NCI-H526 (cell line): ENCODE data around the gene LPCAT3.
"Not testable (repeated sequence)": the region's sequence is repeated elsewhere in the genome, so short reads cannot be mapped to it uniquely, and the experiment has no call there.

Source experiments
- DNase-seq, 2 experiments: peaks; one replicate each; lab custom pipeline; 2025; lab: John Stamatoyannopoulos, UW

LPCAT3 gene

GRCh38 chr12:7037411-7037810 is 19.1 kb upstream of the LPCAT3 start:
- not testable (repeated sequence) for DNase-seq

DNA sequence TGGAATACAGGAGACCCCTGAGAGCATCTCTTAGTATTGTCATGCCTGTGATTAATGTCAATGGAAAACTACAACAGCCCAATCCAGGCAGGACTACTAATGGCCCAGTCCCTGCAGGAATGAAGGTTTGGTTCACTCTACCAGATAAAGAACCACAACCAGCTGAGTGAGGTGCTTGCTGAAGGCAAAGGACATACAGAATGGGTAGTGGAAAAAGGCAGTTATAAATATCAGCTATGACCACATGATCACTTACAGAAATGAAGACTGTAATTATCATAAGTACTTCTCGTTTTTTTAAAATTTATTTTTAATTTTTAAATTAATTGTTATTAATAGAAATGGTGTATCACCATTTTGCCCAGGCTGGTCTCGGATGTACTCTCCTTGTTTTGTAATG is 17.2 kb upstream of the LPCAT3 start:
- no peak for DNase-seq

DNA sequence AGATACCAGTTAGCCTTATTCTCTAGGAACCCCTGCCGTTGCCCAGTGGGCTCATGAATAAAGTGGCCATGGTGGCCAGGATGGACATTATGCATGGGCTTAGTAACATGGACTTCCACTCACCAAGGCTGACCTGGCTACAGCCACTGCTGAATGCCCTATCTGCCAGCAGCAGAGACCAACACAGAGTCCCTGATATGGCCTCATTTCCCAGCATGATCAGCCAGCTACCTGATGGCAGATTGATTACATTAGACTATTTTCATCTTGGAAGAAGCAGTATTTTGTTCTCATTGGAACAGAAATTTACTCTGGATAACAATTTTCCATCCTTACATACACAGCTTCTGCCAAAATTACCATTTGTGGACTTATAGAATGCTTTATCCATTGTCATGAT is 16.2 kb upstream of the LPCAT3 start:
- DNase-seq, result no peak

- no peak for DNase-seq
Observed at GRCh38 chr12:7032990-7033389, 14.7 kb upstream of the LPCAT3 start.

GRCh38 chr12:7031306-7031705 is 13.0 kb upstream of the LPCAT3 start:
- no peak for DNase-seq

DNA sequence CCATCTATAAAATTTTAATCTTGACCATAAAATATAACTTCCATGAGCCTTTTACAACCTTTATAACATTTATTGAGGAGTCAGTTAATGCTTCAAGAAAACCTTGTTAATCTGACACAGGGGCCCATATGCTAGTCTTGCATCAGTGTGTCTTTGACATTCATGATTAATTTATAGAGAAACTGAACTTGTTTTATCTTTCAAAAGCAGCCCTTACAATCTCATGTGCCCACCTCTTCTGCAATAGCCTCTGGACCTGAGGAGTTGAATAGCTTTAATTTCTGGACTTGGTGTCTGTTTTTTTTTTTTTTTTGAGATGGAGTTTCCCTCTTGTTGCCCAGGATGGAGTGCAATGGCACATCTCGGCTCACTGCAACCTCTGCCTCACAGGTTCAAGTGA is 8.6 kb upstream of the LPCAT3 start:
- no peak for DNase-seq

GRCh38 chr12:7023114-7023513 is 4.8 kb upstream of the LPCAT3 start:
- no peak for DNase-seq

- DNase-seq, result no peak
Observed at GRCh38 chr12:7021956-7022355, 3.7 kb upstream of the LPCAT3 start.

GRCh38 chr12:7019043-7019569 is 830 bp upstream of the LPCAT3 start:
- DNase-seq, result peak in 1 of 2 experiments; percentile 55

- DNase-seq, result peak; percentile 74 to 86
Observed at GRCh38 chr12:7017870-7018349, 366 bp downstream of the LPCAT3 start.

DNA sequence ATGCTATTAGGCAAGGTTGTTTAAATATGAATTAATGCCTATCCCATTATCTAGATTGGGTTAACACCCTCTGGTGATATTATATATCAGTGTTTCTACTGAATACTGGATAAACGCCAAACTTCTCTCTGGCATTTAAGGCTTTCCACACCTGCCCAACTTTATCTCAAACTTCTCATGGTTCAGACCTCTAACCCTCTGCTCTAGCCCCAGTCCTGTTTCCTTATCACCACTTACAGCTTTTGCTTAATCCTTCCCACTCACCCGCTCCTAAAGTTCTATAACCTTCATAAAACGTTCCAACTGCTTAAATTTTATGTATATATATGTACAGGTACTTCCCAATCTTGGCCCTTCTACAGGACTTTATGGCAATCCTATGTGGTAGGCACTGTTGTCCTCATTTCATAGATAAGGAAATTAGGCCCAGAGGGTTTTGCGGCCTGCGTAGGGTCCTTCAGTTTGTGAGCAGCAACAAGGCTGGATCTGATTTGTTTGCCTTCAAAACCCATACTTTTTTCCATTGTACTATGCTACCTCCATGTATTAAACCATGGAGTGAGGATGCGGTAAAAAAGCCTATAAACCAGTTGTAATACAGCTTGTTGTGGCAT is 1.2 kb downstream of the LPCAT3 start:
- peak in 1 of 2 experiments; percentile 3 for DNase-seq

- DNase-seq, result no peak
Observed at GRCh38 chr12:7015555-7016370, 2.5 kb downstream of the LPCAT3 start.

DNA sequence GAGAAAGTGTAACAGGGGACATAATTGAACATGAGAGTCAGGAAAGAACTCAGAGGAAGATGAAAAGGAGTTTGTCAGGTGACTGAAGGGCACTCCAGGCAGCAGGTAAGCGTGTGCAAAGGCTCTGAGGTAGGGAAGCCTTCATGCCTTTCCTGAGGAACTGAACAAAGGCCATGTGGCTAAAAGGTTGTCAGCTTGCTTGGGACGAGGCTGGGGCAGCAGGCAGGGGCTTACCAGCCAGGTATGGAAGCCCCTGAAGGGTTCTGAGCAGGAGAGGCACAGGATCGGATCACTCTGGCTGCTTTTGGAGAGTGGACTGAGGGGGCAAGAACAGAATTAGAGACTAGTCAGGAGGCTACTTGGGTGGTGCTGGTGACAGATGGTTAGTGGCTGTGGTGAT is 5.2 kb downstream of the LPCAT3 start:
- no peak for DNase-seq

GRCh38 chr12:7012024-7012607 is 6.2 kb downstream of the LPCAT3 start:
- no peak for DNase-seq

- not testable (repeated sequence) for DNase-seq
Observed at GRCh38 chr12:7011398-7011797, 6.9 kb downstream of the LPCAT3 start.

GRCh38 chr12:7009512-7009911 is 8.8 kb downstream of the LPCAT3 start:
- DNase-seq, result no peak

DNA sequence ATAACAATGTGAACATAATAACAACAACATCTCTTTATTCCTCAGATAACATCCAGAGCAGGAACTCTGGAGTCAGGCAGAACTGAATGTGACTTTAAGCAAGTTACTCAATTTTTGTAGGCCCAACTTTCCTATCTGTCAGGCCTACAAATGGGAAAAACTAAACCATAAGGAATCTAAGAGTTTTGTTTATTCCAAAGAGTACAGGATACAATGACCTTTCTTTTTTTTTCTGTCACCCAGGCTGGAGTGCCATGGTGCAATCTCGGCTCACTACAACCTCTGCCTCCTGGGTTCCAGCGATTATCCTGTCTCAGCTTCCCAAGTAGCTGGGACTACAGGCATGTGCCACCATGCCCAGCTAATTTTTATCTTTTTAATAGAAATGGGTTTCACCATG is 9.4 kb downstream of the LPCAT3 start:
- no peak for DNase-seq

DNA sequence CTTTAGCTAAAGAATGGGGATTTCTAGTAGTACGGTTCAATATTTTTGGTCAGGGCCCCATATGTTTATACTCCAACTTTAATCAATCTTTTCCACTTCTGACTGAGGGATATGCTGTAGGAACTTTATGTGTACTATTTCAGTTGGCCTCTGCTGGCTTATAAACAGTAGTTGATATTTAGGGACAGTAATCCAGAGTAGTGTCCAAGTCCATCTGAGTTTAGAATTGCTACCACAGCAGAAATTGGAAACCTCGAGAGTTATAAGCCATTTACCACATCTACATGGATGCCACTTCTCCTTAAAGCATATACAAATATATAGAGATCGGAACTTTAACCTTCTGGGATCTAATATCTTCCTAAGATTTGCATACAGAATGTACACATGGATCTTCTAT is 11.6 kb downstream of the LPCAT3 start:
- DNase-seq, result no peak

GRCh38 chr12:7005311-7005710 is 13.0 kb downstream of the LPCAT3 start:
- no peak for DNase-seq

DNA sequence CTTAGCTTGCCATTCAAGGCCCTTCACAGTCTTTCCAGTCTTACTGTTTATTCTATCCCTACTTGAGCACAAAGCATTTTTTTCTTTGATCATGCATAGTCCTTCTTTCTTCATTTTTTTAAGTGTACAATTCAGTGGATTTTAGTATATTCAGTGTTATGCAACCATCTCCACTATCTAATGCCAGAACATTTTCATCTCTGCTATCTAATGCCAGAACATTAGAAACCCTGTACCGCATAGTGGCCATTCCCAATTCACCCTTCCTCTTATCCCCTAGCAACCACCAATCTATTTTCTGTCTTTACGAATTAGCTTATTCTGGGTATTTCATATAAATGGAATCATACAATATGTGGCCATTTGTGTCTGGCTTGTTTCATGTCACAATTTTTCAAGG is 13.4 kb downstream of the LPCAT3 start:
- DNase-seq, result no peak

GRCh38 chr12:7004287-7004803 is 13.9 kb downstream of the LPCAT3 start:
- no peak for DNase-seq

DNA sequence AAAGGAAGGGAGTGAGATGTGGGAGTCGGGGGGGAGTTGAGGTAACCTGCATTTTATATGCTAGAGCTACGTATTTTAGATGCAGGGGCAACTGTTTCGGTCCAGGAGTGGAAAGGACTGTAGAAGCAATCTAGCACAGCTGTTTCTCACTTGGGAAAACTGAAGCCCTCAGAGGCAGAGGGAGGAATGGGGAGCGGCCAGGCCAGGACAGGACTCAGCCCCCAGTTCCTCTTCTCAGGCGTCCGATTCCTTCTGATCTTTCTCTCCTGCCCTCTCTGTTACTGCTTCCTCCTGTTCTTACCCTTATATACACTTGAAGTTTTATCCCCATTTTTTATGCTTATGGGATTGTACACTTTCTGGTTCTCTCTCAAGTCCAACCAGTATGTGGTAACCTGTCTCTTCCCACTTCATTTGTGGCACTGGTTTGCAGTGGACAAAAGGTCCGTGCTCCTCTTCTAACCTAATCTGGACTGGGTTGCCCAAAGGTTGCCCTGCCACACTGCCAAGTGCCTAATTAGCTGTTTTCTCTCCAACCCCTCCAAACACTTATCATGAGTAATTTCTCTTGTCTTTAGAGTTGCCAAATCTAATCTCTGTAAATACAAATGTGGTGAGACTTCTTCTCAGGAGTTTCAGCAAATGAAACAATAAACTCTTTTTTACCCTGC is 16.2 kb downstream of the LPCAT3 start:
- DNase-seq, result no peak
